PFSK-1 (cell line): ENCODE data around the gene PEAK1.

Experiments used
- FOXP2 ChIP-seq: optimal IDR thresholded peaks from 2 replicates; pipeline ENCODE3; 2011; ENCODE audit warnings: borderline replicate concordance, control low read depth, inconsistent platforms; ENCODE audit not compliant: insufficient read depth; ENCODE audit errors: extremely low read length, extremely low read depth
- POLR2AphosphoS5 ChIP-seq: IDR thresholded peaks from 2 replicates; pipeline ENCODE4 v1.6.1; 2012; ENCODE audit warnings: low read depth, mild to moderate bottlenecking, control low read depth, low read length, moderate library complexity
- REST ChIP-seq, 2 experiments: IDR thresholded peaks; 2 replicates each; pipeline versions ENCODE4 v1.6.1 to v1.8.0; 2011 to 2012; ENCODE audit warnings: low read depth in 2 of 2, low read length in 2 of 2, control low read depth in 1 of 2, inconsistent platforms in 1 of 2, mild to moderate bottlenecking in 1 of 2, moderate library complexity in 1 of 2; ENCODE audit not compliant: insufficient read depth in 1 of 2
- SIN3A ChIP-seq: IDR thresholded peaks from 2 replicates; pipeline ENCODE4 v1.6.1; 2012; ENCODE audit warnings: mild to moderate bottlenecking, low read length, moderate library complexity, borderline replicate concordance; ENCODE audit not compliant: insufficient read depth
- TAF1 ChIP-seq: IDR thresholded peaks from 2 replicates; pipeline ENCODE4 v1.6.1; 2012; ENCODE audit warnings: low read length, control low read depth, borderline replicate concordance; ENCODE audit not compliant: insufficient read depth

PEAK1 gene

GRCh38 chr15:77327844-77328529 lies 91.9 kb downstream of the PEAK1 start:
- no peak for TF ChIP-seq POLR2AphosphoS5

DNA sequence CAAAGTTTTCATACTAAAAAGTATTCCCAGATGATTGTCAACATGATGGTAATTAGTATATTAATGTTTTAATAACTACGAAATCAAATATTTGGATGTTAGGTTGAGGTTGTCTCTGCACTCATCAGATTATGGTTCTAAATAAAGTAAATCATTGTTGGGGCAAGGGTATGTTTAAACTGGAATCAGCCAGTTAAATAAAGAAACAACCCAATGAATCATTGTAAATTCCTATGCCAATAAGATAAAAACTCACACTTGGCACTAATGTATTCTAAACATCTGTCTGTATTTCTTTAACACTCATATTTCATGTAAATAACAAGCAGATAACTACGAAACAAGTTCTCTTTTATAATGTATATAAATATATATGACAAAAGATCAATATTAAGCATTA lies 92.7 kb downstream of the PEAK1 start:
- TF ChIP-seq REST (IDR thresholded peaks at IDR 0.05; ENCODE audit: insufficient read depth in 1 of 2, low read depth in 2 of 2, low read length in 2 of 2) (no peak), FOXP2 (no peak), POLR2AphosphoS5 (no peak), SIN3A (no peak), TAF1 (no peak)

GRCh38 chr15:77326366-77326765 lies 93.5 kb downstream of the PEAK1 start:
- no peak for TF ChIP-seq REST (IDR thresholded peaks at IDR 0.05; ENCODE audit: insufficient read depth in 1 of 2, low read depth in 2 of 2, low read length in 2 of 2)
- no peak for TF ChIP-seq TAF1
- TF ChIP-seq SIN3A = no peak
- no peak for TF ChIP-seq POLR2AphosphoS5
- TF ChIP-seq FOXP2 = no peak

GRCh38 chr15:77312523-77312922 lies 107.4 kb downstream of the PEAK1 start:
- TF ChIP-seq REST (IDR thresholded peaks at IDR 0.05; ENCODE audit: insufficient read depth in 1 of 2, low read depth in 2 of 2, low read length in 2 of 2) = no peak
- TF ChIP-seq TAF1 = no peak
- no peak for TF ChIP-seq POLR2AphosphoS5
- TF ChIP-seq SIN3A = no peak
- TF ChIP-seq FOXP2 = no peak

DNA sequence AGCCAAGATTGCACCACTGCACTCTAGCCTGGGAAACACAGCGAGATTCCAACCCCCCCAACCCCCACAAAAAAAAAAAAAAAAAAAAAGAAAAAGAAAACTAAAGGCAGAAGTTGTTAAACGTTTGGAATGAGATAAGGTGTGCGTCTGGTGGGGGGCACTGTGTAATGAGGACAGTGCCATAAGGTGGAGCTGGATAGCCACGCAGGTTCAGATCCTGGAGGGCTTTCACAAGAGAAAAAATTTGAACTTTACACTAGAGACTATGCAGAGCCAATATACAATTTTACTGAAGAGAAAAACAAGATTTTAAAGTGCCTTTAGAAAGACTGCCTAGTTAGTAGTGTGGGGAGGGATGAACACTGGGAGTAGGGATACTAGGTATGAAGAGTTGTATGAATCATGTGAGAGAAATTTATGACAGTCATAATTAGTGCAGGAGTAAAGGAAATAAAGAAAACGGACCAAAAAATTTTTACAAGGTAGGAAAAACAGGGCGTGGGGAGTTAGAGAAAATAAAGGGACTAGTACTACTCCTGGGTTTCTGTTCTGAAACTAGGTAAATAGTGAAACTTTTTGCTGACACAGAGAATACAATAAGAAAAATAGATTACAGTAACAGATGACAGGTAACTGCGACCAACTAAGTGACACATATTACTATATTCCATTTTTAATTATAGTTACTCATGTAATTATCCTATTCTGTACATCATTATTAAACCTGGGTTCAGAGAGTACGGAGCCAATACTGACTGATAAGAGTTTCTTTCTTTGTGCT lies 108.1 kb downstream of the PEAK1 start:
- TF ChIP-seq REST (IDR thresholded peaks at IDR 0.05; ENCODE audit: insufficient read depth in 1 of 2, low read depth in 2 of 2, low read length in 2 of 2) (no peak), POLR2AphosphoS5 (no peak), TAF1 (no peak), FOXP2 (no peak), SIN3A (no peak)
